GM12878 (cell line): ENCODE measurements around the gene PRDM4. TPM values are rescaled to one million over a fixed set of nuclear protein-coding genes. Genes with fewer than 3 reads are reported as not detected.

Experiments used
- ASH2L ChIP-seq: fragments of 300-600, 200-600 bp; sonication (generic); IDR thresholded peaks from 2 replicates; pipeline ENCODE4 v1.6.1; 2017; ENCODE audit warnings: low read depth, mild to moderate bottlenecking, borderline replicate concordance
- ELK1 ChIP-seq: IDR thresholded peaks from 2 replicates; pipeline ENCODE4 v1.6.1; 2012; ENCODE audit warnings: low read depth, low read length, improper control_type of control experiment
- MTA3 ChIP-seq: IDR thresholded peaks from 2 replicates; pipeline ENCODE4 v1.6.1; 2012; ENCODE audit warnings: low read length, inconsistent platforms, borderline replicate concordance
- RBBP5 ChIP-seq: fragments of 200-600 bp; sonication (generic); conservative IDR thresholded peaks from 2 replicates; pipeline ENCODE4 v1.6.1; 2016
- ZNF207 ChIP-seq: fragments of 450-650 bp; IDR thresholded peaks from 2 replicates; pipeline ENCODE4 v1.6.1; 2014; ENCODE audit warnings: antibody characterized with exemption, mild to moderate bottlenecking, borderline replicate concordance
- ZNF217 ChIP-seq: fragments of 450-650 bp; IDR thresholded peaks from 2 replicates; pipeline ENCODE4 v1.6.1; 2017; ENCODE audit warnings: antibody characterized with exemption, mild to moderate bottlenecking
- polyA plus RNA-seq, 11 experiments: library from polyadenylated mRNA; depleted of rRNA in 4 of 11; unstranded in 6 of 11; stranded (reverse) in 5 of 11; fragments of >200 nt; fragmentation: Nextera tagmentation in 4 of 11; fragmentation: Illumina TruSeq in 1 of 11; extraction: Ambion mirVana in 4 of 11; extraction: Trizol in 1 of 11; gene quantifications; 1 replicate in 1 of 11; 2 replicates in 10 of 11; pipeline versions ENCODE4 v1.2.1 to v1.2.3, GENCODE V29; 2011 to 2016; ENCODE audit warnings: inconsistent platforms in 2 of 11, missing spikeins in 2 of 11, low read depth in 1 of 11
- total RNA-seq, 4 experiments: library from RNA; depleted of rRNA in 3 of 4; stranded (reverse); fragments of >200 nt in 3 of 4; fragmentation: Illumina TruSeq in 1 of 4; extraction: Trizol in 1 of 4; gene quantifications; 2 replicates each; pipeline versions ENCODE4 v1.2.1 to v1.2.3, GENCODE V29; 2013 to 2021
- TF ChIP-seq, protein P1 (sequence below): IDR thresholded peaks from 2 replicates; pipeline ENCODE4 v1.6.1; 2012; ENCODE audit warnings: low read depth, low read length, improper control_type of control experiment
- TF ChIP-seq, protein P2 (sequence below): fragments of 150-350 bp; IDR thresholded peaks from 2 replicates; pipeline ENCODE4 v1.6.1; 2016; ENCODE audit warnings: low read depth, low read length

PRDM4 gene
- total and polyA plus RNA-seq, 10 of the 15 experiments (the other 5 are each of a cell fraction or from before 2014, with no cell fraction given) = 5.1 to 22.2 (median 15.0) TPM

- TF ChIP-seq, protein P1, sequence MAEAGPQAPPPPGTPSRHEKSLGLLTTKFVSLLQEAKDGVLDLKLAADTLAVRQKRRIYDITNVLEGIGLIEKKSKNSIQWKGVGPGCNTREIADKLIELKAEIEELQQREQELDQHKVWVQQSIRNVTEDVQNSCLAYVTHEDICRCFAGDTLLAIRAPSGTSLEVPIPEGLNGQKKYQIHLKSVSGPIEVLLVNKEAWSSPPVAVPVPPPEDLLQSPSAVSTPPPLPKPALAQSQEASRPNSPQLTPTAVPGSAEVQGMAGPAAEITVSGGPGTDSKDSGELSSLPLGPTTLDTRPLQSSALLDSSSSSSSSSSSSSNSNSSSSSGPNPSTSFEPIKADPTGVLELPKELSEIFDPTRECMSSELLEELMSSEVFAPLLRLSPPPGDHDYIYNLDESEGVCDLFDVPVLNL = 0 out of 2 replicates have a peak, but pooled peaks have one; percentile 7
- TF ChIP-seq RBBP5 (no peak), ZNF217 (no peak), MTA3 (no peak), ELK1 (no peak), ZNF207 (peak; percentile 50; the same call in 1 of the 2 replicates), ASH2L (no peak)
- TF ChIP-seq, protein P2, sequence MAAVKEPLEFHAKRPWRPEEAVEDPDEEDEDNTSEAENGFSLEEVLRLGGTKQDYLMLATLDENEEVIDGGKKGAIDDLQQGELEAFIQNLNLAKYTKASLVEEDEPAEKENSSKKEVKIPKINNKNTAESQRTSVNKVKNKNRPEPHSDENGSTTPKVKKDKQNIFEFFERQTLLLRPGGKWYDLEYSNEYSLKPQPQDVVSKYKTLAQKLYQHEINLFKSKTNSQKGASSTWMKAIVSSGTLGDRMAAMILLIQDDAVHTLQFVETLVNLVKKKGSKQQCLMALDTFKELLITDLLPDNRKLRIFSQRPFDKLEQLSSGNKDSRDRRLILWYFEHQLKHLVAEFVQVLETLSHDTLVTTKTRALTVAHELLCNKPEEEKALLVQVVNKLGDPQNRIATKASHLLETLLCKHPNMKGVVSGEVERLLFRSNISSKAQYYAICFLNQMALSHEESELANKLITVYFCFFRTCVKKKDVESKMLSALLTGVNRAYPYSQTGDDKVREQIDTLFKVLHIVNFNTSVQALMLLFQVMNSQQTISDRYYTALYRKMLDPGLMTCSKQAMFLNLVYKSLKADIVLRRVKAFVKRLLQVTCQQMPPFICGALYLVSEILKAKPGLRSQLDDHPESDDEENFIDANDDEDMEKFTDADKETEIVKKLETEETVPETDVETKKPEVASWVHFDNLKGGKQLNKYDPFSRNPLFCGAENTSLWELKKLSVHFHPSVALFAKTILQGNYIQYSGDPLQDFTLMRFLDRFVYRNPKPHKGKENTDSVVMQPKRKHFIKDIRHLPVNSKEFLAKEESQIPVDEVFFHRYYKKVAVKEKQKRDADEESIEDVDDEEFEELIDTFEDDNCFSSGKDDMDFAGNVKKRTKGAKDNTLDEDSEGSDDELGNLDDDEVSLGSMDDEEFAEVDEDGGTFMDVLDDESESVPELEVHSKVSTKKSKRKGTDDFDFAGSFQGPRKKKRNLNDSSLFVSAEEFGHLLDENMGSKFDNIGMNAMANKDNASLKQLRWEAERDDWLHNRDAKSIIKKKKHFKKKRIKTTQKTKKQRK = no peak
Measured at GRCh38 chr12:107685360-107686248, 75.3 kb downstream of the PRDM4 start, which contains the start of gene PWP1 (continued).
